Measurements from ENCODE around the gene AUH.

GRCh38 chr9:91239367-91240111 is 122.2 kb downstream of the AUH start:
- TF ChIP-seq ELF1 (tag; IDR thresholded peaks at IDR 0.05) (no peak), MEIS2 (IDR thresholded peaks at IDR 0.05; ENCODE audit: partially characterized antibody) (no peak), ELK3 (CRISPR knock-in tag; IDR thresholded peaks at IDR 0.05) (no peak), MED1 (CRISPR knock-in tag; IDR thresholded peaks at IDR 0.05; ENCODE audit: borderline replicate concordance) (no peak), STAG1 (CRISPR knock-in tag; IDR thresholded peaks at IDR 0.05; ENCODE audit: borderline replicate concordance) (no peak), KLF16 (IDR thresholded peaks at IDR 0.05) (no peak), RBM14 (IDR thresholded peaks at IDR 0.05; ENCODE audit: borderline replicate concordance, insufficient read depth, low read depth, low read length) (no peak), TAF1 (IDR thresholded peaks at IDR 0.05; ENCODE audit: control insufficient read depth, extremely low read depth, insufficient read depth, low read length, severe bottlenecking) (no peak)
- TF ChIP-seq, protein P1, sequence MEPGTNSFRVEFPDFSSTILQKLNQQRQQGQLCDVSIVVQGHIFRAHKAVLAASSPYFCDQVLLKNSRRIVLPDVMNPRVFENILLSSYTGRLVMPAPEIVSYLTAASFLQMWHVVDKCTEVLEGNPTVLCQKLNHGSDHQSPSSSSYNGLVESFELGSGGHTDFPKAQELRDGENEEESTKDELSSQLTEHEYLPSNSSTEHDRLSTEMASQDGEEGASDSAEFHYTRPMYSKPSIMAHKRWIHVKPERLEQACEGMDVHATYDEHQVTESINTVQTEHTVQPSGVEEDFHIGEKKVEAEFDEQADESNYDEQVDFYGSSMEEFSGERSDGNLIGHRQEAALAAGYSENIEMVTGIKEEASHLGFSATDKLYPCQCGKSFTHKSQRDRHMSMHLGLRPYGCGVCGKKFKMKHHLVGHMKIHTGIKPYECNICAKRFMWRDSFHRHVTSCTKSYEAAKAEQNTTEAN (CRISPR knock-in tag; IDR thresholded peaks at IDR 0.05) = no peak
- TF ChIP-seq, protein P2, sequence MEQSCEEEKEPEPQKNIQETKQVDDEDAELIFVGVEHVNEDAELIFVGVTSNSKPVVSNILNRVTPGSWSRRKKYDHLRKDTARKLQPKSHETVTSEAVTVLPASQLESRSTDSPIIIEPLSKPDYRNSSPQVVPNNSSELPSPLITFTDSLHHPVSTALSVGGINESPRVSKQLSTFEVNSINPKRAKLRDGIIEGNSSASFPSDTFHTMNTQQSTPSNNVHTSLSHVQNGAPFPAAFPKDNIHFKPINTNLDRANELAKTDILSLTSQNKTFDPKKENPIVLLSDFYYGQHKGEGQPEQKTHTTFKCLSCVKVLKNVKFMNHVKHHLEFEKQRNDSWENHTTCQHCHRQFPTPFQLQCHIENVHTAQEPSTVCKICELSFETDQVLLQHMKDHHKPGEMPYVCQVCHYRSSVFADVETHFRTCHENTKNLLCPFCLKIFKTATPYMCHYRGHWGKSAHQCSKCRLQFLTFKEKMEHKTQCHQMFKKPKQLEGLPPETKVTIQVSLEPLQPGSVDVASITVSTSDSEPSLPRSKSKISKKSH (CRISPR knock-in tag; IDR thresholded peaks at IDR 0.05) = no peak

Data from K562 (cell line).